ENCODE results near the gene XYLB.
"Not testable (repeated sequence)": the region's sequence is repeated elsewhere in the genome, so short reads cannot be mapped to it uniquely, and the experiment has no call there.

XYLB gene

GRCh38 chr3:38386992-38387750, 40.6 kb downstream of the XYLB start:
- in situ Hi-C loops (cut with MboI; ENCODE audit: low sequenced_read_pairs) = no loop called here

DNA sequence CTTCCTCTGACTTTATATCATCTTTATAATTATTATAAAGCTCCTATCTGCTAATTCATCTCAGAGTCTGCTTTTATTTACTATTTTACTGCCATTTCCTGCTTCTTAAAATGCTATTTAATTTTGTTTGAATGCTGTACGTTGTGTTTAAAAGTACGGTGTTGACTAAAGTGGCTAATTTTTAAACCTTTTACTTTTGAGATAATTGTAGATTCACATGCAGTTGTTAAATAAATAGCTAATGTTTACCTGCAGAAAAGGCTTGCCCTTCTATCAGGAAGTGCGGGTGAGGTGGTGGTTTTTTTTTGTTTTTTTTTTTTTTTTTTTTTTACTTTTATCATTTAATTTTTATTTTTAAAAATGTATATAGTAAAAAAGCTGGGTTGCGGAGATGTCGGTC, 41.3 kb downstream of the XYLB start:
- in situ Hi-C loops (cut with MboI; ENCODE audit: low sequenced_read_pairs) = no loop called here

DNA sequence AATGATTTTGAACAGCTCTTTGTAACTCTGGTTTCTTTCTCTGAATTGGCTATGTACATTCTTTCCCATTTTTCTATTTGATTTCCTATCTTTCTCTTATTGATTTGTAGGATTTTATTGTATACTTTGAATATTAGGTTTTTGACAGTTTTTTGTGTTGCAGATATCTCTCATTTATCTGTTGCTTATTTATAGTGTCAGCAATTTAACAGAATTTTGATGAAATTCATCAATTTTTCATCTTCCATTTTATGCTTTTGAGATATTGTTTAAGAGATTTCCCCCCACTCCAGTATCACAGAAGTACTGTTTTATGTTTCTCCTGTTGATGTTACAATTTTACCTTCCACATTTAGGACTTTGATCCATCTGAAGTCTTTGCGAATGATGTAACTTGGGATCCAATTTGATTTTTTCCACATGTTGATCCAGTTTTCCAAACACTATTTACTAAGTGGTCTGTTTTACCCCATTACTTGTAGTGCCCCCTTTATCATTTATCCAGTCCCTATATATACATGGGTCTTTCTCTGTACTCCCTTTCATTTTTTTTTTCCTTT, 46.1 kb downstream of the XYLB start:
- in situ Hi-C loops (cut with MboI; ENCODE audit: low sequenced_read_pairs) = no loop called here

- in situ Hi-C loops (cut with MboI; ENCODE audit: low sequenced_read_pairs) = no loop called here
Measured at GRCh38 chr3:38396239-38396638, 49.7 kb downstream of the XYLB start.

DNA sequence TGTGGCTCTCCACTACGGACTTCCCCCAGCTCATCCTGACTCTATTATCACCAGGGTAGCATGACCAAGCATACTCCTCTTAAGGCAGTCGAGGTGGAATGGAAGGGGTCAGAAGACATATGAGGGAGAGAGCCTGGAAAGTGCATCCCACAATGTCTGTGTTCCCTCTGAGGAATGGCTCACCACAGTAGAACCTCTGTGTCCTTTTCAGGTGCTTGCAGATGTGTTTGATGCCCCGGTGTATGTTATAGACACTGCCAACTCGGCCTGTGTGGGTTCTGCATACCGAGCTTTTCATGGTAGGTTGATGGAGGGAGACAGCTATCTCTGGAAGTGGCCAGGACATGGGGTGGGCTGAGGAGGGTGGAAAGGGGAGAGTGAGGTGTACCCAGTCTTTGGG, 50.3 kb downstream of the XYLB start:
- in situ Hi-C loops (cut with MboI; ENCODE audit: low sequenced_read_pairs) = no loop called here

GRCh38 chr3:38397320-38397719, 50.7 kb downstream of the XYLB start:
- in situ Hi-C loops (cut with MboI; ENCODE audit: low sequenced_read_pairs) = no loop called here

DNA sequence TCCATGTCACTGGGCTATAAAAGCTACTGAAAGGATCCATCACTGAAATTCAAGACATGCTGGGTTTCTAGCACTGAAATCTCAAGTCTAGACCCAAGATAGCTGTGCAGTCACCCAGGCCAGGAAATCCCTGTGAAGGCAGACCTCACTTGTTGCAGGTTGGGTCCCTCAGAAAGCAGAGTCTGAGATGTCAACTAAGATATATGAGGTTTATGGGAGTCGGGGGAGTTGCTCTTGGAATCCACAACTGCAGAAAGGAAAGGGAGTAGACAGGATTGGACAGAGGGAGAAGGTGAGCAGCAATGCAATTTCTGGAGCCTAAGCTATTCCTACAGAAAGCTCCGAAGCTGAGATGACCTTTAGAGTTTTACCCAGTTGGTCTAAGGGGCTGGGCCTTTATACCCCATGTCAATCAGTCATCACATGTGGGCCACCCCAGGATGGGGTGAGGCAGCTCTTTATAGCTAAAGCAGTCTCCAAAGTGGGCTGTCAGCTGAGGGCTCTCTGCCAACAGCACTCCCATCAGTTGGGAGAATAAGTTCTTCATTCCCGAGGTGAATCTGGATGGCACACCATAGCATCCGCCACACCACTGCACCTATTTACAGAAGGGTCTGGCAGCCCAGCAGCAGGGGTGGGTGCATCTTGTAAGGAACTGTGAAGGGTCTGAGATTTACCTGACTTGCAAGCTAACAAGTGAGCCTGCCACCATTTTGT, 54.8 kb downstream of the XYLB start:
- in situ Hi-C loops (cut with MboI; ENCODE audit: low sequenced_read_pairs) = no loop called here

DNA sequence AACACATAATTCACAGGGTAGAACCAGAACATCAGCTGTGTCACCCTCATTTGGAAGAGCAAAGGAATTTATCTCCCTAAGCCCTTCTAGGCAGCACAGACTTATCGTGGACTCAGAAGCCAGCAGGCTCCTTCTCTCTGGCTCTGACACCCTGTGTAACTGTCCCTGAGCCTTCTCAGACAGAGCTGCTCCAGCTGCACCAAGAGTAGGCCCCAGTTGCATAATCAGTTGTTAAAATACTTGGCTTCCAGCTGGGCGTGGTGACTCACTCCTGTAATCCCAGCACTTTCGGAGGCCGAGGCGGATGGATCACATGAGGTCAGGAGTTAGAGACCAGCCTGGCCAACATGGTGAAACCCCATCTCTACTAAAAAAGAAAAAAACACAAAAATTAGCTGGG, 57.7 kb downstream of the XYLB start:
- in situ Hi-C loops (cut with MboI; ENCODE audit: low sequenced_read_pairs) = no loop called here

DNA sequence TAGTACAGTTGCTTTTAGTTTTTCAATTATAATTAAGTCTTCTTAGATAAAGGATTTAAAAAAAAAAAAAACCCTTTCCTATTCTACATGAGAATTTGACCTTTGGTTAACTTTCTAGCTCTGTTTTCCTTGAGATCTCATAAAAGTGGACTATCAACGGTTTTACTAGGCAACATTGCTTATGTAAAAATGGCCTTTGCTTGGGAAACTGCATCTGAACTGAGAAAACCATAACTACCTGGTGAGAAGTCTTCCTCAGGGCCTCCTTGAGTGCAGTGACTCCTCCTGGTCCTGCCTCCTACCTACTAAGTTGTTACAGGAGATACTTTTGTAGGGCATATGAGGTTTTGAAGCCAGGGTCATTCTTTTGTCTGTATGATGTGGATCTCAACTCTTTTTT, 65.0 kb downstream of the XYLB start:
- in situ Hi-C loops (cut with MboI; ENCODE audit: low sequenced_read_pairs) = no loop called here

DNA sequence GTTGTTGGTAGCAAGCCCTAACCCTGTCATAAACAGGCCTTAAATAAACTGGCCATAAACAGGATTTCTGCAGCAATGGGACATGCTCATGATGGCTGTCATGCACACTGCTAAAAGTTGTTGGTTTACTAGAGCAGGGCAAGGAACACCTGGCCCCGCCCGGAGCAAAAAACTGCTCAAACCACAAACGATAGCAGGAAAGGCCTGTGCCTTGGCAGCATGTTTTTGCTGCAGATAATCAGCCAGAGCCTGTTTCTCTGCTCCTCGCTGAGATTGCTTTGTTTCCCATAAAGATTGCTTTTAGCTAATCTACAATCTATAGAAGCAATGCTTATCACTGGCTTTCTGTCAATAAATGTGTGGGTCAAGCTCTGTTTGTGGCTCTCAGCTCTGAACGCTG, 74.2 kb downstream of the XYLB start:
- in situ Hi-C loops (cut with MboI; ENCODE audit: low sequenced_read_pairs) = not testable (repeated sequence)

DNA sequence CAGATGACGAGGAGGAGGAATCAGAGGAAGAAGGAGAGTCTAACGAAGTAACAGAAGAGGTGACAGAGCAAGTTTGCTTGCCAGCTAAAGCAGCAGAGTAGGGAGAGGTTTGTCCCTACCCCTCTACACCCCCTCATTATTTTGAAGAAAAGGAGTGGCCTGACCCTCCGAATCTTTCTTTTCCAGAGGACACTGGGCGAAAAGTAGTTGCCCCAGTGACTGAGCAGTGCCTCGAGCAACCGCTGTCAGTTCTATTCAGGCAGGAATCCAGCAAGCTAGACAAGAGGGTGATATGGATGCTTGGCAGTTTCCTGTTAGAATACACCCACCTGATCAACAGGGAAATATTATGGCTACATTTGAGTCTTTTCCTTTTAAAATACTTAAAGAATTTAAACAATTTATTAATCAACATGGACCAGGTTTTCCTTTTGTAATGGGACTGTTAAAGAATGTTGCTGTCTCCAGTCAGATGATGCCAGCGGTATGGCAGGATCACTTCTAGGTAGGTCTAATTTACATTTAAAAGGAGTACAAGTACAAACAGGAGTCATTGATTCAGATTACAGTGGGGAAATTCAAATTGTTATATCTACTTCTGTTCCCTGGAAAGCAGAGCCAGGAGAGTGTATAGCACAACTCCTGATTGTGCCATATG, 75.2 kb downstream of the XYLB start:
- in situ Hi-C loops (cut with MboI; ENCODE audit: low sequenced_read_pairs) = no loop called here

DNA sequence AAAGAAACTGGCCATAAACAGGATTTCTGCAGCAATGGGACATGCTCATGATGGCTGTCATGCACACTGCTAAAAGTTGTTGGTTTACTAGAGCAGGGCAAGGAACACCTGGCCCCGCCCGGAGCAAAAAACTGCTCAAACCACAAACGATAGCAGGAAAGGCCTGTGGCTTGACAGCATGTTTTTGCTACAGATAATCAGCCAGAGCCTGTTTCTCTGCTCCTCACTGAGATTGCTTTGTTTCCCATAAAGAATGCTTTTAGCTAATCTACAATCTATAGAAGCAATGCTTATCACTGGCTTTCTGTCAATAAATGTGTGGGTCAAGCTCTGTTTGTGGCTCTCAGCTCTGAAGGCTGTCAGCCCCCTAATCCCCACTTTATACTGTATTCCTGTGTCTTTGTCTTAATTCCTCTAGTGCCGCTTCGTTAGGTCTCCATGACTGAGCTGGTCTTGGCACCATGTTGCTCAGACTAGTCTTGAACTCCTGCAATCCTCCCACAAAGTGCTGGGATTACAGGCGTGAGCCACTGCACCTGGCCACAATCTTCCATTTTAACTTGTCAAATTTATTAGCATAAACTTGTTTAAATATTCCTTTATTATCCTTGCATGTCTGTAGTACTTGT, 80.3 kb downstream of the XYLB start:
- in situ Hi-C loops (cut with MboI; ENCODE audit: low sequenced_read_pairs) = not testable (repeated sequence)

DNA sequence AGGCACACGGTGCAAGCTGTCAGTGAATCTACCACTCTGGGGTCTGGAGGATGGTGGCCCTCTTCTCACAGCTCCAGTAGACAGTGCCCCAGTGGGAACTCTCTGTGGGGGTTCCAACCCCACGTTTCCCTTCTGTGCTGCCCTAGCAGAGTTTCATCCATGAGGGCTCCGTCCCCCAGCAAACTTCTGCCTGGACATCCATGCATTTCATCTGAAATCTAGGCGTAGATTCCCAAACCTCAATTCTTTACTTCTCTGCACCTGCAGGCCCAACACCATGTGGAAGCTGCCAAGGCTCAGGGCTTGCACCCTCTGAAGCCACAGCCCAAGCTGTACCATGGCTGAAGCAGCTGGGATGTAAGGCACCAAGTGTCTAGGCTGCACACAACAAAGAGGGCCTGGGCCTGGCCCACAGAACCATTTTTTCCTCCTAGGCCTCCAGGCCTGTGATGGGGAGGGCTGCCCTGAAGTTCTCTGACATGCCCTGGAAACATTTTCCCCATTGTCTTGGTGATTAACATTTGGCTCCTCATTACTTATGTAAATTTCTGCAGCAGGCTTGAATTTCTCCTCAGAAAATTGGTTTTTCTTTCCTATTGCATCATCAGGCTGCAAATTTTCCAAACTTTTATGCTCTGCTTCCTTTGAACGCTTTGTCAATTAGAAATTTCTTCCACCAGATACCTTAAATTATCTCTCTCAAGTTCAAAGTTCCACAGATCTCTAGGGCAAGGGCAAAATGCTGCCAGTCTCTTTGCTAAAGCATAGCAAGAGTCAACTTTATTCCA, 86.5 kb downstream of the XYLB start:
- in situ Hi-C loops (cut with MboI; ENCODE audit: low sequenced_read_pairs) = not testable (repeated sequence)

- in situ Hi-C loops (cut with MboI; ENCODE audit: low sequenced_read_pairs) = not testable (repeated sequence)
Measured at GRCh38 chr3:38433661-38434060, 87.1 kb downstream of the XYLB start.

DNA sequence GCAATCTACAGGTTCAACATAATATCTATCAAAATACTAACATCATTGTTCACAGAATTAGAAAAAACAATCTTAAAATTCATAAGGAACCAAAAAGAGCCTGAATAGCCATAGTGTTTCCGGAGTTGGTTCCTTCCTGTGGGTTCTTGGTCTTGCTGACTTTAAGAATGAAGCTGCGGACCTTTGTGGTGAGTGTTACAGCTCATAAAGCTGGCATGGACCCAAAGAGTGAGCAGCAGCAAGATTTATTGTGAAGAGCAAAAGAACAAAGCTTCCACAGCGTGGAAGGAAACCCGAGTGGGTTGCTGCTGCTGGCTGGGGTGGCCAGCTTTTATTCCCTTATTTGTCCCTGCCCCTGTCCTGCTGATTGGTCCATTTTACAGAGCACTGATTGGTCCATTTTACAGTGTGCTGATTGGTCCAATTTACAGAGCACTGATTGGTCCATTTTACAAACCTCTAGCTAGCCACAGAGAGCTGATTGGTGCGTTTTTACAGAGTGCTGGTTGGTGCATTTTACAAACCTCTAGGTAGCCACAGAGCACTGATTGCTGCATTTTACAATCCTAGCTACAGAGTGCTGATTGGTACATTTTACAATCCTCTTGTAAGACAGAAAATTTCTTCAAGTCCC, 92.0 kb downstream of the XYLB start:
- in situ Hi-C loops (cut with MboI; ENCODE audit: low sequenced_read_pairs) = not testable (repeated sequence)

GRCh38 chr3:38443205-38443604, 96.6 kb downstream of the XYLB start:
- in situ Hi-C loops (cut with MboI; ENCODE audit: low sequenced_read_pairs) = not testable (repeated sequence)

GRCh38 chr3:38446085-38446686, 99.6 kb downstream of the XYLB start:
- in situ Hi-C loops (cut with MboI; ENCODE audit: low sequenced_read_pairs) = no loop called here

DNA sequence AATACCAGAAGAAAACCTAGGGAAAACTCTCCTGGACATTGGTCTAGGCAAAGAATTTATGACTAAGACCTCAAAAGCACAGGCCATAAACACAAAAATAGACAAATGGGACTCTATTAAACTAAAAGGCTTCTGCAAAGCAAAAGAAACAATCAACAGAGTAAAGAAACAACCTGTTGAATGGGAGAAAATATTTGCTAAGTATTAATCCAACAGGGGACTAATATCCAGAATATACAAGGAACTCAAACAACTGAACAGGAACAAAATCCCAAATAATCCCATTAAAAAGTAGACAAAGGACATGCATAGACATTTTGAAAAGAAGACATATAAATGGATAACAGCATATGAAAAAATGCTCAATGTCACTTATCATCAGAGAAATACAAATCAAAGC, 100.2 kb downstream of the XYLB start:
- in situ Hi-C loops (cut with MboI; ENCODE audit: low sequenced_read_pairs) = no loop called here

DNA sequence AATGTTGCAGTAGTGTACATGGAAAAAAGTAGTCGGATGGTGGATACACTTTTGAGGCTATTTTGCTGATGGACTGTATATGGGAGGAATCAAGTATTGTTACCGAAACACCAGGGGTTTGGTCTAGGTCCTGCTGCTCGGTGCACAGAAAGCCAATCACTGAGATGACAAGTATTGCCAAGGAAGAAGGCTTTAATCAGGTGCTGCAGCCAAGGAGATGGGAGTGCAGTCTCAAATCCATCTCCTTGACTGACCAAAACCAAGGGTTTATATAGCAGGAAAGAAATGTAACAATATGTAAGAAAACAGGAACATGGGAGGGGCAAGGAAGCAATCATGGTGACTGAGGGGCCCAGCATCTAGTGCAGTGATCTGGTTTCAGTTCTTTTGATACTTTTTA, 104.3 kb downstream of the XYLB start:
- in situ Hi-C loops (cut with MboI; ENCODE audit: low sequenced_read_pairs) = no loop called here

Measured in HL-60/S4 treated with retinoic acid at 250 ng/mL for 4 days and 3 days (cell line).